ENCODE measurements around the gene KIF6.

KIF6 gene

GRCh38 chr6:39566456-39566855 is 158.8 kb downstream of the KIF6 start:
- TF ChIP-seq, protein P1, sequence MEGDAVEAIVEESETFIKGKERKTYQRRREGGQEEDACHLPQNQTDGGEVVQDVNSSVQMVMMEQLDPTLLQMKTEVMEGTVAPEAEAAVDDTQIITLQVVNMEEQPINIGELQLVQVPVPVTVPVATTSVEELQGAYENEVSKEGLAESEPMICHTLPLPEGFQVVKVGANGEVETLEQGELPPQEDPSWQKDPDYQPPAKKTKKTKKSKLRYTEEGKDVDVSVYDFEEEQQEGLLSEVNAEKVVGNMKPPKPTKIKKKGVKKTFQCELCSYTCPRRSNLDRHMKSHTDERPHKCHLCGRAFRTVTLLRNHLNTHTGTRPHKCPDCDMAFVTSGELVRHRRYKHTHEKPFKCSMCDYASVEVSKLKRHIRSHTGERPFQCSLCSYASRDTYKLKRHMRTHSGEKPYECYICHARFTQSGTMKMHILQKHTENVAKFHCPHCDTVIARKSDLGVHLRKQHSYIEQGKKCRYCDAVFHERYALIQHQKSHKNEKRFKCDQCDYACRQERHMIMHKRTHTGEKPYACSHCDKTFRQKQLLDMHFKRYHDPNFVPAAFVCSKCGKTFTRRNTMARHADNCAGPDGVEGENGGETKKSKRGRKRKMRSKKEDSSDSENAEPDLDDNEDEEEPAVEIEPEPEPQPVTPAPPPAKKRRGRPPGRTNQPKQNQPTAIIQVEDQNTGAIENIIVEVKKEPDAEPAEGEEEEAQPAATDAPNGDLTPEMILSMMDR (IDR thresholded peaks at IDR 0.05; ENCODE audit: extremely low read depth, insufficient read depth, missing control alignments) = no peak
- in situ Hi-C loops (cut with MboI; ENCODE audit: low pct_unique_long_range_greater_than_20kb, low sequenced_read_pairs, unreplicated experiment) = no loop called here
- no peak for DNase-seq (ENCODE audit: low spot score)

- in situ Hi-C loops (cut with MboI; ENCODE audit: low pct_unique_long_range_greater_than_20kb, low sequenced_read_pairs, unreplicated experiment) = no loop called here
- TF ChIP-seq, protein P1 (IDR thresholded peaks at IDR 0.05; ENCODE audit: extremely low read depth, insufficient read depth, missing control alignments) = no peak
- no peak for DNase-seq (ENCODE audit: low spot score)
Measured at GRCh38 chr6:39565956-39566355, 159.3 kb downstream of the KIF6 start.

DNA sequence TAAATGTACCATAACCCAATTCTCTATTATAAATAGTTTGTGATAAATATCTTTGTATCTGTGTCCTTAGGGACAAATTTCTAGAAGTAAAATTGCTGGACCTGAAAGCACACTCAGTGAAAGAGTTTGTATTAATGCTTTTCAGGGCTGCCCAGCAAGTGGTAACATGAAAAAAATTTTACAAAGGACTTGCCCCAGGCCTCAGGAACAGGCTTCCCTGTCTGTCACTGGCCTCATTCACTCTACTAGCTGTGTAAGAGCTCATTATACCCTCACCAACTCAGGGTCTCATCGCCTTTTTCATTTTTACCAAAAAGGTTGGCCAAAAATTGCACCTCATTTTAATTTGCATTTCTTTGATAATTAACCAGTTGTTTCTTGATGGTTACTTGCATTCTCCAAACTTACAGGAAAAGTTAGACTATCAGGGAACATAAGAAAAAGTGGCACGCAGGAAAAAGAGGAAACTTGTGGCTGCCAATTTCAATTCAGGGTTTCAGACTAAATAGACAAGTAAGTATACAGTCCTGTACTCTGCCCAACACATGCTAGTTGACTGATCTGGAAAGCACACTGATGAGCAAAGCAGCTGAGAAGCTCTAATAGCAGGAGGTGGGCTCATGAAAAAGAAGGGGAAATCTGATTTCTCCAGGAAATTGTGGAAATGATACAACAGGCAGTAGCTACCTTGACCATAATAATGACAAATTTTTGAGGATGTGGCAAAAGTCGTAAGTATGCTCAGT is 161.5 kb downstream of the KIF6 start:
- DNase-seq (ENCODE audit: low spot score) = no peak
- in situ Hi-C loops (cut with MboI; ENCODE audit: low pct_unique_long_range_greater_than_20kb, low sequenced_read_pairs, unreplicated experiment) = no loop called here
- TF ChIP-seq, protein P1 (IDR thresholded peaks at IDR 0.05; ENCODE audit: extremely low read depth, insufficient read depth, missing control alignments) = no peak

DNA sequence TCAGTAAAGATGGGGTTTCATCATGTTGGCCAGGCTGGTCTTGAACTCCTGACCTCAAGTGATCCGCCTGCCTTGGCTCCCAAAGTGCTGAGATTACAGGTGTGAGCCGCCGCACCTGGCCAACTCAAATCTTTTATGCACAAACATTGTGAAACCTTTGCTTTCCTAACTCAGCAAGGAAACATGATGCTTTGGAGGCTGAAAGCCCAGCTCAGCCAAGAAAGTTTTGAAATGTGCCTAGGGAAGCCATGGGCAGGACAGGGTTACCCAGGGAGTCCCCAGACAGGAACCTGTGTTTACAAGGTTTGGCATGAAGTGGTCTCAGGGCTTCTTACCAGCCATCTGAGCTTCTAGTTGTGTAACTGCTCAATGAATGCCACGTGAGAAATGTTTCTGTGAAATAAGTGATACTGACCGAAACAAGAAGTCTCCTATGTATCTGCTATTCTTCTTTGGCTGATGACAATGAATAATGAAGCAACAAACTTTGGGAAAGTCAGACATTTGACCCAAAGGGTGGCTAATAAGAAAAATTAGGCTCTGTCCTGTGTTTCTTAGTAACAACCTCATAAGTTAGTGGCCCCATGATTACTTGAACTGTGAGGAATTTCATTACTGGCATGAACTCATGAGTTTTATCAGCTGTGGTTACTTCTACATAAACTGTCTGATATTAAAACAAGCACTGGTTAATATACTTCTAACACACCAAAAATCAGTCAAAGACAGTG is 163.5 kb downstream of the KIF6 start:
- no peak for DNase-seq (ENCODE audit: low spot score)
- in situ Hi-C loops (cut with MboI; ENCODE audit: low pct_unique_long_range_greater_than_20kb, low sequenced_read_pairs, unreplicated experiment) = no loop called here
- TF ChIP-seq, protein P1 (IDR thresholded peaks at IDR 0.05; ENCODE audit: extremely low read depth, insufficient read depth, missing control alignments) = no peak

- TF ChIP-seq, protein P1 (IDR thresholded peaks at IDR 0.05; ENCODE audit: extremely low read depth, insufficient read depth, missing control alignments) = no peak
- no peak for DNase-seq (ENCODE audit: low spot score)
- in situ Hi-C loops (cut with MboI; ENCODE audit: low pct_unique_long_range_greater_than_20kb, low sequenced_read_pairs, unreplicated experiment) = no loop called here
Measured at GRCh38 chr6:39560915-39561314, 164.3 kb downstream of the KIF6 start.

DNA sequence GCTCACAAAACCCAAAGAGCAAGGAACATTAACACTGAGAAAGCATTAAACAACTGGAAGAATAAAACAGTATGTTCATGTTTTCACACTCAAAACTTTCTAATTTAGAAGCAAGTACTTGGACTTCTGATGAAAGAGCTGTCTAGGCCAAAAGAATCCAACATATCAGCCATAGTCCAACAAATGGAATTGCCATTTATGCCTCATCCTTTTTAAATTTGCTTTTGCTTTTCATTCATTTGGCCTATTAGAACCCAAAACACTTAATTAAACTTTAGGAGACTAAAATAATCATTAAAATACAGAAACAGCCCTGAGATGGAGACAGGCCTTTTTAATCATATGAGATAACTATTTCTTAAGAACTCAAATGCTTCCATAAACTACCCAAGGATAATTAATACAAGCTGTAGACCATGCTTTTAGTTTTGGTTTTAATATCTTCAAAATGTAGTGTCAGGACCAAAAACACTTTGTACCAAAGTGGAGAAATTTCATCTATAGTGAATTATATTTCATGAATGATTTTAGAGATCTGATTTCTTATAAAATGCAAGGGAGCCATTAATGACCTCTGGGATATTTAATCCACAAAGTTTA is 166.5 kb downstream of the KIF6 start:
- TF ChIP-seq, protein P1 (IDR thresholded peaks at IDR 0.05; ENCODE audit: extremely low read depth, insufficient read depth, missing control alignments) = no peak

More for the DNA sequence above, 166.5 kb downstream of the KIF6 start:
- DNase-seq (ENCODE audit: low spot score) = no peak
- in situ Hi-C loops (cut with MboI; ENCODE audit: low pct_unique_long_range_greater_than_20kb, low sequenced_read_pairs, unreplicated experiment) = no loop called here
